IPS-18a (cell line): ENCODE measurements around the gene MAML3.

Experiments used
- H3K27ac ChIP-seq: one replicate; pipeline ENCODE4 v1.5.1; 2013; ENCODE audit warnings: low read length
- H3K27me3 ChIP-seq: one replicate; pipeline ENCODE4 v1.6.1; 2013; ENCODE audit warnings: mild to moderate bottlenecking, low read length; ENCODE audit not compliant: control insufficient read depth, insufficient read depth
- H3K36me3 ChIP-seq: one replicate; pipeline ENCODE4 v1.6.1; 2013; ENCODE audit warnings: low read depth, low read length; ENCODE audit not compliant: control insufficient read depth
- H3K4me1 ChIP-seq: one replicate; pipeline ENCODE4 v1.6.1; 2013; ENCODE audit warnings: low read depth, low read length; ENCODE audit not compliant: control insufficient read depth
- H3K4me3 ChIP-seq: one replicate; pipeline ENCODE4 v1.5.1; 2013; ENCODE audit warnings: low read length
- H3K9ac ChIP-seq: one replicate; pipeline ENCODE4 v1.6.1; 2013; ENCODE audit warnings: mild to moderate bottlenecking, low read length, moderate library complexity
- H3K9me3 ChIP-seq: one replicate; pipeline ENCODE4 v1.6.1; 2013; ENCODE audit warnings: low read depth, low read length; ENCODE audit not compliant: control insufficient read depth

MAML3 gene

GRCh38 chr4:139789096-139789654 is 364.8 kb downstream of the MAML3 start:
- Histone ChIP-seq H3K27ac (no peak overlapping the region), H3K4me3 (no peak overlapping the region), H3K27me3 (no peaks in the 10 kb centered on the region), H3K9ac (no peak overlapping the region), H3K9me3 (no peaks in the 10 kb centered on the region), H3K4me1 (peaks cover 4% of the 10 kb centered on the region), H3K36me3 (no peaks in the 10 kb centered on the region)

DNA sequence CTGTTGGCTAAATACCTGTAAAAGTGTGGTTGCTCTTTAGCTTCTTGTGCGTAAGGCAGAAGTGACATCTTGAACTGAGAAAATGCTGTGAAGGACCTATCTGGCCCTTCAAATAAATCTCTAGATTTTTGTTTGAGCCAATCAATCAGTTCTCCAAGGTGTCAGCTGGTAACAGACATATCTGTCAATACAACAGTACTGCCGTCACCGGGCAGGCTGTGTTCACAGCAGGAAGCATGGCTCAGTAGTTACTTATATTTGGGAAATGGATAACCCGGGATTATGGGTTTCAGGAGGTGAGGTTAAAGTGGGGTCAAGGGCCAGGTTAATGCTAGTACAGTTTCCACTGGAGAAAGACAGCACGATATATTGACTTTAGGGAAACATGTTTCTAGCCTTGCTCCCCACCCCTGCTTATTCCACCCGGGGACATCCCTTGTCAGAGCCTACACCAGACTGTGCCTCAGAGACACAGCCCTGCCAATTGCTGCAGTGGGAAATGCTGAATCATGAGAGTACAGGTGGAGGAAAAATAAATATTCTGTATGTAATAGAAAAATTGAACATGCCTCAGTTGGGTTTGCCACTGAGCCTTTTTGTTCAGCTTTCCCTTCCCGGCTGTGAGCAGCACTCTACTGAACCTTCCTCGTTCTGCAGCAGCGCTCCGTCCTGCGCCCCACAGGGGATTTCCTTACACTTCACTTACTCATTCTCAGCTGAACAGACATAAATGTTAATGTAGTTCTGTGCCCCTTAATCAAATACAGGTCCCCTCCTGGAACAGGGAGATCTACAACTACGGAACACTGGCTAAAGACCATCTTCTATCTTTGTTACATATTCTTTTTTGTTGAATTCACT is 367.3 kb downstream of the MAML3 start:
- Histone ChIP-seq H3K27me3 (no peaks in the 10 kb centered on the region), H3K4me1 (peaks cover 20% of the 10 kb centered on the region), H3K4me3 (no peak overlapping the region), H3K9ac (no peak overlapping the region), H3K27ac (no peak overlapping the region), H3K9me3 (no peaks in the 10 kb centered on the region), H3K36me3 (no peaks in the 10 kb centered on the region)

DNA sequence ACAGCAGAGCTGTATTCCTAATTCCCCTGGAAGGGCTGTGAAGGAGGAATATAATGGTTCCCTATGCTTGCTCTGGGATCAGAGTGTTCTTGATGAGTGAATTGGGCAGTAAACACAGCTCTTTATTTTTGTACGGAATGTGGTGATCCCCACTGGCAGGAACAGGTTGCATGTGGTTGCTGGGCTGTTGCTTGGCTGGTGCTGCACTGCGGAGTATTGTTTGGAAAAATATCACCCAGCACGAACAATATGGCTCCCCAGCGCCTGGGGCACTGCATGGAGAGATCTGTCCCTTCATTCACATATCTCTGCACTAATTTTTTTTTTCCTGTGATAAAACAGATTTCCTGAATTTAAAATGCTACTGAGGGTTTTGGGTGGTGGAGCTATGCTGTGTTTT is 368.6 kb downstream of the MAML3 start:
- Histone ChIP-seq H3K4me1 (peaks cover 20% of the 10 kb centered on the region), H3K9ac (no peak overlapping the region), H3K27me3 (no peaks in the 10 kb centered on the region), H3K9me3 (no peaks in the 10 kb centered on the region), H3K27ac (no peak overlapping the region), H3K4me3 (no peak overlapping the region), H3K36me3 (no peaks in the 10 kb centered on the region)

GRCh38 chr4:139783741-139784484 is 370.1 kb downstream of the MAML3 start:
- Histone ChIP-seq H3K9ac (no peak overlapping the region), H3K27ac (no peak overlapping the region), H3K36me3 (no peaks in the 10 kb centered on the region), H3K4me1 (peaks cover 20% of the 10 kb centered on the region), H3K27me3 (no peaks in the 10 kb centered on the region), H3K4me3 (no peak overlapping the region), H3K9me3 (no peaks in the 10 kb centered on the region)

DNA sequence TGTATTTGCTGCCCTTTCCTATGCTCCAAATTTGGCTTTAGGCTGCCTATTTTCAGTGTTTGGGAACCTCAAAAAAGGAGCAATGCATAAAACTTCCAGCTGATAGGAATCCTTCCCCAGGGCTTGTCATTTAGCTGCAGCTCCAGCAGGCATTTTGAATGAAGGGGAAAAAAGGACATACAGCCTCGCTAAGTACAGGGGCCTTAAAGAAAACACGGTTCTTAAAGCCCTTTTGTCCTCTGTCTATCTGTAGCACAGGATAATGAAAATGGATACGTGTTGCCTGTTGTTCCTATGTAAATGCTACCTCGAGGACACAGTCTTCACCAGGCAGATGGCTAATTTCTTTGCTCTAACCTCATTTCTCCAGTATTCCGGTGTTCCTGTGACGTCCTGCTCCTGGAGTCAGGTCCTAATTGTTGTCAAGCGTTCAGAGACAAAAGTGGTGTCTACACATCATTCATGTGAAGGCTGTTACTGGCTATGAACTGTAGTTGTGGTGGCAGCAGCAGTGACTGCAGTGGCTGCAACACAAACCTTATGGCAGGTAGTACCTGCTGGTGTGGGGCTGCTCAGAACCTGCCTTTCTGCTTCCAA is 371.0 kb downstream of the MAML3 start:
- Histone ChIP-seq H3K9me3 (no peaks in the 10 kb centered on the region), H3K4me1 (peaks cover 20% of the 10 kb centered on the region), H3K27me3 (no peaks in the 10 kb centered on the region), H3K4me3 (no peak overlapping the region), H3K36me3 (no peaks in the 10 kb centered on the region), H3K9ac (no peak overlapping the region), H3K27ac (no peak overlapping the region)

GRCh38 chr4:139781066-139781465 is 372.9 kb downstream of the MAML3 start:
- Histone ChIP-seq H3K9me3 (no peaks in the 10 kb centered on the region), H3K4me3 (no peak overlapping the region), H3K9ac (no peak overlapping the region), H3K27me3 (no peaks in the 10 kb centered on the region), H3K27ac (no peak overlapping the region), H3K4me1 (peaks cover 20% of the 10 kb centered on the region), H3K36me3 (no peaks in the 10 kb centered on the region)

DNA sequence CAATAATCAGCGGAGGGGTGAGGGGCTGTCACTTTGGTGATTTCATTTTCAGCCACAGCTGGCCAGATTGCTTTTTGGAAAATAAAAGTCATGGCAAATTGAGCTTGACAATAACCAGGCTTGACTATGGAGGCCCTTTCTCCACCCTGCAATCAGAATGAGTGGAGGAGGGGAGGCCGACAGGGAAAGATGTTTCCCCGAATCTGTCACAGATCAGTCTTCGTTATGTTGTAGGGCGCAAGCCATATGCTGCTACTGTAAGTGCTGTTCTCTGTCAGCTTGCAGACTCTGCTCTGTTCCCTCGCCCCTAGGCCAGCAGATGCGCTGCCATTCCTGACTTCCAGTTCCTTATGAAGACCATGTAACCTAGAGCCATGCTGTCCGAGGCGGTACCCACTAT is 374.3 kb downstream of the MAML3 start:
- peaks cover 33% of the 10 kb centered on the region for H3K4me1 ChIP-seq
- no peak overlapping the region for H3K9ac ChIP-seq
- H3K4me3 ChIP-seq, result no peak overlapping the region
- H3K27ac ChIP-seq, result no peak overlapping the region
- no peaks in the 10 kb centered on the region for H3K9me3 ChIP-seq
- no peaks in the 10 kb centered on the region for H3K36me3 ChIP-seq
- H3K27me3 ChIP-seq, result no peaks in the 10 kb centered on the region

- Histone ChIP-seq H3K27me3 (no peaks in the 10 kb centered on the region), H3K4me1 (peaks cover 15% of the 10 kb centered on the region), H3K9me3 (no peaks in the 10 kb centered on the region), H3K36me3 (no peaks in the 10 kb centered on the region), H3K9ac (no peak overlapping the region), H3K27ac (no peak overlapping the region), H3K4me3 (no peak overlapping the region)
Observed at GRCh38 chr4:139777757-139778156, 376.2 kb downstream of the MAML3 start.

DNA sequence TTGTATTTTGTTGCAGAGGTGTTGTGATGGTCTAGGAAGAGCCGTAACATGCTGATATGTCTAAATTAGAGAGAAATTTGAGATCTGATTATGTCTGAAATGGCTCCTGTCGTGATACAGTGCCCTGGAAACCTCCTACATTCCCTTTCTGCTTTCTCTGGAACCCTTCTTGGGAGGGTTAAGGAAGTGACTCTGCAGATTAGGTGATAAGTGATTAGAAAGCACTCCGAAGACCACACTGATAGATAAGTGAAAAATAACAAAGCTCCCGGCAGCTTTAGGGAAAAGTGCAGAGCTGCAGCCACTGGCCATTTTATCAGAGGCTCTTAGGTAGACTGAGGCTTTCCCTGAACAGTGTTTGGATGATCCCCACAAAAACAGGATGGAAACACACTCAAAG is 377.7 kb downstream of the MAML3 start:
- no peak overlapping the region for H3K27ac ChIP-seq

GRCh38 chr4:139774759-139775487 is 379.1 kb downstream of the MAML3 start:
- Histone ChIP-seq H3K27me3 (no peaks in the 10 kb centered on the region), H3K4me3 (no peak overlapping the region), H3K9me3 (no peaks in the 10 kb centered on the region), H3K36me3 (no peaks in the 10 kb centered on the region), H3K9ac (no peak overlapping the region), H3K27ac (no peak overlapping the region), H3K4me1 (peaks cover 13% of the 10 kb centered on the region)

More for the DNA sequence above, 377.7 kb downstream of the MAML3 start:
- peaks cover 13% of the 10 kb centered on the region for H3K4me1 ChIP-seq
- no peaks in the 10 kb centered on the region for H3K9me3 ChIP-seq
- H3K27me3 ChIP-seq, result no peaks in the 10 kb centered on the region
- H3K9ac ChIP-seq, result no peak overlapping the region
- no peak overlapping the region for H3K4me3 ChIP-seq
- H3K36me3 ChIP-seq, result no peaks in the 10 kb centered on the region
